HepG2 (cell line): Measurements from ENCODE around the gene ACOT9. TPM values are rescaled to one million over a fixed set of nuclear protein-coding genes. Genes with fewer than 3 reads are reported as not detected.

Source experiments
- ATAC-seq: fragments of 200-7000 bp; cut with Tn5 transposase; 3 replicates; pipeline ENCODE4 v1.9.1; 2020; ENCODE audit warnings: mild to moderate bottlenecking, moderate library complexity
- BruUV-seq: library from RNA; stranded (reverse); fragments of 400-500 nt; replicated peaks from 2 replicates; lab custom pipeline; 2021; lab: Mats Ljungman, UMichigan
- CTCF ChIA-PET: fragments of 300-600 bp; formaldehyde crosslinking; extraction: SDS; loops from one replicate; lab custom pipeline; 2021; ENCODE audit warnings: low total read pairs, inconsistent platforms, low intra/inter-chr PET ratio; lab: Yijun Ruan, JAX
- POLR2A ChIA-PET: fragments of 350-600 bp; sonication (Branson Sonifier 250); formaldehyde crosslinking; loops from one replicate; lab custom pipeline; 2020; ENCODE audit warnings: antibody characterized with exemption, inconsistent platforms; lab: Yijun Ruan, JAX
- DNase-seq: peaks from one replicate; pipeline ENCODE4 v3.0.0-alpha.2; 2015; ENCODE audit warnings: low spot score
- FAIRE-seq: peaks from 3 replicates; lab custom pipeline; 2011; peaks lifted over from hg19 to GRCh38; lab: Jason Lieb, UNC
- H2AFZ ChIP-seq: one replicate; pipeline ENCODE4 v1.6.1; 2011; ENCODE audit warnings: low read length, inconsistent platforms
- H3K27ac ChIP-seq: fragments of 300-600 bp; 3 replicates; pipeline ENCODE4 v1.8.0; 2011; ENCODE audit warnings: mixed run types, mild to moderate bottlenecking, mixed read lengths, low read length, inconsistent platforms; ENCODE audit not compliant: insufficient read depth; ENCODE audit errors: extremely low read length
- H3K27me3 ChIP-seq, 2 experiments: fragments of 200-600 bp in 1 of 2; 2 replicates in 1 of 2; 3 replicates in 1 of 2; pipeline versions ENCODE4 v1.6.0 to v1.8.0; 2011; ENCODE audit warnings: low read length in 2 of 2, mild to moderate bottlenecking in 2 of 2, moderate library complexity in 2 of 2, inconsistent platforms in 1 of 2; ENCODE audit not compliant: insufficient read depth in 2 of 2, control insufficient read depth in 1 of 2
- H3K36me3 ChIP-seq, 2 experiments: fragments of 200-600 bp in 1 of 2; replicated peaks in 1 of 2; 2 replicates in 1 of 2; 3 replicates in 1 of 2; pipeline versions ENCODE4 v1.5.1 to v1.8.0; 2011; ENCODE audit warnings: low read length in 2 of 2, inconsistent platforms in 1 of 2; ENCODE audit not compliant: insufficient read depth in 2 of 2, control insufficient read depth in 1 of 2
- H3K4me1 ChIP-seq: 2 replicates; pipeline ENCODE4 v1.5.1; 2012; ENCODE audit warnings: low read length, inconsistent platforms; ENCODE audit not compliant: insufficient read depth
- H3K4me2 ChIP-seq: 2 replicates; pipeline ENCODE4 v1.6.0; 2011; ENCODE audit warnings: low read depth, low read length, inconsistent platforms
- H3K4me3 ChIP-seq, 3 experiments: fragments of 200-600 bp in 1 of 3; sonication (generic), shearing (Covaris generic) in 1 of 3; replicated peaks in 1 of 3; 2 replicates each; pipeline ENCODE4 v1.5.1; 2011 to 2016; ENCODE audit warnings: low read length in 3 of 3, inconsistent platforms in 2 of 3, low read depth in 2 of 3, mild to moderate bottlenecking in 2 of 3, control low read depth in 1 of 3, mixed read lengths in 1 of 3; ENCODE audit not compliant: insufficient read depth in 1 of 3
- H3K79me2 ChIP-seq: one replicate; pipeline ENCODE4 v1.6.1; 2011; ENCODE audit warnings: low read length, inconsistent platforms; ENCODE audit not compliant: insufficient read depth
- H3K9ac ChIP-seq: 2 replicates; pipeline ENCODE4 v1.6.0; 2011; ENCODE audit warnings: mild to moderate bottlenecking, low read depth, low read length, inconsistent platforms; ENCODE audit not compliant: insufficient read depth
- H3K9me3 ChIP-seq: 2 replicates; pipeline ENCODE4 v1.5.1; 2012; ENCODE audit warnings: mild to moderate bottlenecking, low read length
- H4K20me1 ChIP-seq: 2 replicates; pipeline ENCODE4 v1.6.0; 2011; ENCODE audit warnings: inconsistent platforms, mild to moderate bottlenecking, low read length, moderate library complexity; ENCODE audit not compliant: insufficient read depth
- BORCS8-MEF2B ChIP-seq: sonication (generic); formaldehyde crosslinking; IDR thresholded peaks from 2 replicates; pipeline ENCODE4 v1.8.0; 2022; ENCODE audit warnings: mild to moderate bottlenecking, missing genetic modification reagents
- CREB3 ChIP-seq: sonication (generic); formaldehyde crosslinking; IDR thresholded peaks from 2 replicates; pipeline ENCODE4 v1.5.0; 2020; ENCODE audit warnings: missing genetic modification reagents
- HINFP ChIP-seq: sonication (generic); formaldehyde crosslinking; IDR thresholded peaks from 2 replicates; pipeline ENCODE4 v1.4.0; 2020; ENCODE audit warnings: low read depth, mild to moderate bottlenecking, missing genetic modification reagents
- KAT2B ChIP-seq: fragments of 150-350 bp; IDR thresholded peaks from 2 replicates; pipeline ENCODE4 v1.6.1; 2014; ENCODE audit warnings: low read depth, low read length, borderline replicate concordance
- KLF16 ChIP-seq, 2 experiments: sonication (generic) in 1 of 2; formaldehyde crosslinking in 1 of 2; IDR thresholded peaks; 2 replicates each; pipeline versions ENCODE4 v1.6.1 to v1.8.0; 2016 to 2023; ENCODE audit warnings: missing genetic modification reagents in 2 of 2, missing compliant biosample characterization in 1 of 2
- NKX3-1 ChIP-seq: sonication (generic); formaldehyde crosslinking; IDR thresholded peaks from 2 replicates; pipeline ENCODE4 v1.5.0; 2020; ENCODE audit warnings: missing genetic modification reagents
- PLSCR1 ChIP-seq: sonication (generic); formaldehyde crosslinking; IDR thresholded peaks from 2 replicates; pipeline ENCODE4 v1.5.0; 2020; ENCODE audit warnings: missing genetic modification reagents, mild to moderate bottlenecking, borderline replicate concordance
- RARA ChIP-seq: IDR thresholded peaks from 2 replicates; pipeline ENCODE4 v1.6.1; 2016; ENCODE audit warnings: missing genetic modification reagents, missing compliant biosample characterization
- SOX13 ChIP-seq, 3 experiments: fragments of 450-650 bp in 1 of 3; sonication (generic) in 1 of 3; formaldehyde crosslinking in 1 of 3; IDR thresholded peaks in 2 of 3; conservative IDR thresholded peaks in 1 of 3; 2 replicates each; pipeline versions ENCODE4 v1.5.0 to v1.6.1; 2016 to 2020; ENCODE audit warnings: antibody characterized with exemption in 1 of 3, mild to moderate bottlenecking in 1 of 3, missing compliant biosample characterization in 1 of 3, missing genetic modification reagents in 1 of 3, moderate library complexity in 1 of 3
- TSC22D2 ChIP-seq: sonication (generic); formaldehyde crosslinking; IDR thresholded peaks from 2 replicates; pipeline ENCODE4 v1.5.1; 2020; ENCODE audit warnings: missing genetic modification reagents, mild to moderate bottlenecking, borderline replicate concordance
- ZNF335 ChIP-seq: sonication (generic); formaldehyde crosslinking; IDR thresholded peaks from 2 replicates; pipeline ENCODE4 v1.4.0; 2020; ENCODE audit warnings: missing genetic modification reagents
- ZNF44 ChIP-seq: sonication (generic); formaldehyde crosslinking; IDR thresholded peaks from 2 replicates; pipeline ENCODE4 v1.5.1; 2020; ENCODE audit warnings: mild to moderate bottlenecking, missing genetic modification reagents
- ZNF549 ChIP-seq: sonication (generic); formaldehyde crosslinking; IDR thresholded peaks from 2 replicates; pipeline ENCODE4 v1.5.0; 2020; ENCODE audit warnings: missing genetic modification reagents
- WGBS: methylation state at CpG from one replicate; pipeline ENCODE4 v1.1.6; 2017; ENCODE audit warnings: low lambda C conversion rate; 5-methylcytosine and 5-hydroxymethylcytosine counted together
- in situ Hi-C: cut with HindIII; loops from 2 replicates; pipeline ENCODE4 v1.10.0; 2017; ENCODE audit warnings: low pct_unique_long_range_greater_than_20kb; ENCODE audit not compliant: extremely low pct_ligation_motif_present
- intact Hi-C: fragments of 100-400 bp; cut with micrococcal nuclease; formaldehyde crosslinking; loops from one replicate; pipeline ENCODE4 v1.10.0; 2022; ENCODE audit not compliant: unreplicated experiment
- polyA plus RNA-seq, 8 experiments: library from polyadenylated mRNA; depleted of rRNA in 3 of 8; stranded (reverse) in 7 of 8; unstranded in 1 of 8; fragments of >200 nt; fragmentation: Illumina TruSeq in 4 of 8; extraction: Trizol in 4 of 8; gene quantifications; 2 replicates each; pipeline versions ENCODE4 v1.2.1 to v1.2.3, GENCODE V29; 2011 to 2016; ENCODE audit warnings: low read depth in 4 of 8, missing spikeins in 1 of 8, mixed read lengths in 1 of 8; ENCODE audit not compliant: insufficient read depth in 1 of 8
- total RNA-seq, 5 experiments: library from RNA; depleted of rRNA; stranded (reverse); fragments of >200 nt; fragmentation: Illumina TruSeq; extraction: Trizol; gene quantifications; 2 replicates each; pipeline ENCODE4 v1.2.3, GENCODE V29; 2016; ENCODE audit warnings: low read depth in 1 of 5

ACOT9 gene
- total and polyA plus RNA-seq, 2 of the 13 experiments (the other 11 are each of a cell fraction or from before 2014, with no cell fraction given) = 33.3 to 36.9 TPM

GRCh38 chrX:23759821-23760220 lies 16.7 kb upstream of the ACOT9 start:
- POLR2A ChIA-PET = no interaction called here
- no peak for DNase-seq
- no peaks in the 10 kb centered on the region for H3K36me3 ChIP-seq
- no peak overlapping the region for H2AFZ ChIP-seq
- no peaks in the 10 kb centered on the region for H4K20me1 ChIP-seq
- H3K4me2 ChIP-seq = no peak overlapping the region
- H3K79me2 ChIP-seq = no peaks in the 10 kb centered on the region
- in situ Hi-C loops = loop anchor here (5.0 kb wide), 1 partner anchor 142 kb away; no protein-coding TSS in a partner anchor
- no peak overlapping the region for H3K4me3 ChIP-seq
- FAIRE-seq = no peak
- no peaks in the 10 kb centered on the region for H3K27me3 ChIP-seq
- no peak overlapping the region for H3K9ac ChIP-seq
- no TSS peak for BruUV-seq
- no peak for TF ChIP-seq NKX3-1
- no peak for TF ChIP-seq ZNF549 (CRISPR knock-in tag)
- no peak for TF ChIP-seq CREB3 (CRISPR knock-in tag)
- no peak for TF ChIP-seq KLF16 (CRISPR knock-in tag; IDR thresholded peaks at IDR 0.05)
- TF ChIP-seq HINFP = no peak
- TF ChIP-seq ZNF44 = no peak
- no peak for TF ChIP-seq ZNF335 (CRISPR knock-in tag)
- no peak for TF ChIP-seq RARA (CRISPR knock-in tag)
- no peak for TF ChIP-seq BORCS8-MEF2B
- no peak for TF ChIP-seq SOX13 (IDR thresholded peaks at IDR 0.05)
- no peak for TF ChIP-seq SOX13 (CRISPR knock-in tag; conservative IDR thresholded peaks at IDR 0.05 in 1 of 2, IDR thresholded peaks at IDR 0.05 in 1 of 2)
- no peak for TF ChIP-seq TSC22D2 (CRISPR knock-in tag)
- no peak for TF ChIP-seq KAT2B
- no peak for TF ChIP-seq PLSCR1 (CRISPR knock-in tag)
- TF ChIP-seq, all 625 proteins: peak for 0
- ATAC-seq = no peak
- Histone ChIP-seq H3K27ac (no peak overlapping the region), H3K4me1 (peaks cover 13% of the 10 kb centered on the region), H3K9me3 (no peaks in the 10 kb centered on the region)
- WGBS = 100% methylated on average over 2 of the region's 2 CpGs
- intact Hi-C loops = no loop called here
- CTCF ChIA-PET = no interaction called here
